Measurements from ENCODE around the gene CCDC116.

DNA sequence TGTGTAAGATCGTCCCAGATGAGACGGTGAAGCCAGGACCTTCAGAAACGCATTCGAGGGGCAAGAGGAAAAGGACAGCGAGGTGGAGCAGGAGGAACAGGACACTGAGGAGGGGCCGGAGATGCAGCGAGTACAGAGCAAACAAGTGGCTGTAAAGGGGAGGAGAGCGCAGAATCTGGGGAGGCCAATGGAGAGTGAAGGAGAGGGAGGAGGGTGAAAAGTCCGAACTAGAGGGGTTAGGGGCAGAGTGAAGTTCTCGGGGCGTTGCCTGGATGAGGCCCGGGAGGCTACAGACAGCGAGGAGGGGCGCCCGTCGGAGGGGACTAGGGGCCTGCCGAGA is 24.4 kb downstream of the CCDC116 start:
- TF ChIP-seq, protein P1, sequence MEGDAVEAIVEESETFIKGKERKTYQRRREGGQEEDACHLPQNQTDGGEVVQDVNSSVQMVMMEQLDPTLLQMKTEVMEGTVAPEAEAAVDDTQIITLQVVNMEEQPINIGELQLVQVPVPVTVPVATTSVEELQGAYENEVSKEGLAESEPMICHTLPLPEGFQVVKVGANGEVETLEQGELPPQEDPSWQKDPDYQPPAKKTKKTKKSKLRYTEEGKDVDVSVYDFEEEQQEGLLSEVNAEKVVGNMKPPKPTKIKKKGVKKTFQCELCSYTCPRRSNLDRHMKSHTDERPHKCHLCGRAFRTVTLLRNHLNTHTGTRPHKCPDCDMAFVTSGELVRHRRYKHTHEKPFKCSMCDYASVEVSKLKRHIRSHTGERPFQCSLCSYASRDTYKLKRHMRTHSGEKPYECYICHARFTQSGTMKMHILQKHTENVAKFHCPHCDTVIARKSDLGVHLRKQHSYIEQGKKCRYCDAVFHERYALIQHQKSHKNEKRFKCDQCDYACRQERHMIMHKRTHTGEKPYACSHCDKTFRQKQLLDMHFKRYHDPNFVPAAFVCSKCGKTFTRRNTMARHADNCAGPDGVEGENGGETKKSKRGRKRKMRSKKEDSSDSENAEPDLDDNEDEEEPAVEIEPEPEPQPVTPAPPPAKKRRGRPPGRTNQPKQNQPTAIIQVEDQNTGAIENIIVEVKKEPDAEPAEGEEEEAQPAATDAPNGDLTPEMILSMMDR (IDR thresholded peaks at IDR 0.05), result no peak
- TF ChIP-seq POLR2A (IDR thresholded peaks at IDR 0.05), result no peak
- TF ChIP-seq EP300 (IDR thresholded peaks at IDR 0.05), result no peak

All from tibial nerve (tissue), 4 donors.